Fibroblast of gingiva (primary cell): ENCODE results near the gene CYP4X1.
"Not testable (repeated sequence)": the region's sequence is repeated elsewhere in the genome, so short reads cannot be mapped to it uniquely, and the experiment has no call there.

Experiments used
- DNase-seq: peaks from one replicate; pipeline ENCODE4 v3.0.0-alpha.2; 2011; ENCODE audit warnings: low read depth

The CYP4X1 gene

GRCh38 chr1:47069509-47069908 is 46.0 kb downstream of the CYP4X1 start:
- not testable (repeated sequence) for DNase-seq

GRCh38 chr1:47089356-47089755 is 65.9 kb downstream of the CYP4X1 start:
- not testable (repeated sequence) for DNase-seq

DNA sequence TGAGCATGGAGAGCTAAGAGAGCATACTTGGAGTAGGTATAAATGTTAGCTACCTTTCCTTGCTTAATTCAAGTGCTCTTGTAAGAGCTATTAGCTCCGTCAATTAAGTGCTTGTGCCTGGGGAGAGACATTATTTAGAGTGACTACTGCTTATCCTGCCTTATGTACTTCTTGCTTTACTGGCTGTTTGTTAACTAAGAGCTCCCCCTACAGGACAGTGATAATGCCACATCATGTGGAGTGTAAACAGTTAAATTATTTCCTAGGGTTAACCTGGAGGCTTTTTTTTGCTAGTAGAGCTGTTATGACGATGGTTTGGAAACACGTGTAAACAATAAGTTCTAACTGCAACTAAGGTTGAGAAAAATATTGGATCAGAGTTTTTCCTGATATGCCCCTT is 68.0 kb downstream of the CYP4X1 start:
- not testable (repeated sequence) for DNase-seq
